ENCODE data around the gene COX6B2.

Gene COX6B2

GRCh38 chr19:55400281-55401087, 46.0 kb upstream of the COX6B2 start:
- no peak for DNase-seq
- H3K9ac ChIP-seq (ENCODE audit: low read length) = no peak overlapping the region
- peaks cover 38% of the 10 kb centered on the region for H3F3A ChIP-seq (ENCODE audit: insufficient read depth, low read length)
- H3K9me3 ChIP-seq (replicated peaks; ENCODE audit: insufficient read depth, low read length) = no peaks in the 10 kb centered on the region
- H4K20me1 ChIP-seq (ENCODE audit: insufficient read depth, low read length) = peaks cover 9% of the 10 kb centered on the region
- H3K79me2 ChIP-seq (ENCODE audit: low read length) = peaks cover 26% of the 10 kb centered on the region
- no peak for TF ChIP-seq CTCF (IDR thresholded peaks at IDR 0.05; ENCODE audit: low read length)
- TF ChIP-seq EZH2 (optimal IDR thresholded peaks at IDR 0.05; ENCODE audit: low read depth, low read length) = no peak
- TF ChIP-seq EZH2phosphoT487 (IDR thresholded peaks at IDR 0.05; ENCODE audit: low read length) = no peak
- H3K27ac ChIP-seq (ENCODE audit: low read length) = no peak overlapping the region
- H3K4me1 ChIP-seq (ENCODE audit: low read length) = peaks cover 2% of the 10 kb centered on the region; the same call in 1 of the 2 replicates
- H3K4me3 ChIP-seq (ENCODE audit: low read length) = no peak overlapping the region
- no peak overlapping the region for H2AFZ ChIP-seq (ENCODE audit: low read length)
- no peak overlapping the region for H3K4me2 ChIP-seq (ENCODE audit: low read depth, low read length)
- no peaks in the 10 kb centered on the region for H3K27me3 ChIP-seq (replicated peaks; ENCODE audit: insufficient read depth, low read length)
- H3K9me2 ChIP-seq (replicated peaks; ENCODE audit: insufficient read depth, low read length) = no peaks in the 10 kb centered on the region
- peaks cover 19% of the 10 kb centered on the region for H3K36me3 ChIP-seq (replicated peaks; ENCODE audit: insufficient read depth, low read length)

- Histone ChIP-seq H3K79me2 (ENCODE audit: low read length) (peaks cover 11% of the 10 kb centered on the region), H3K4me2 (ENCODE audit: low read depth, low read length) (no peak overlapping the region), H4K20me1 (ENCODE audit: insufficient read depth, low read length) (0 out of 2 replicates have a peak, but pooled peaks cover 8% of the 10 kb centered on the region), H3K4me3 (ENCODE audit: low read length) (no peak overlapping the region), H3K36me3 (replicated peaks; ENCODE audit: insufficient read depth, low read length) (peaks cover 11% of the 10 kb centered on the region; the same call in 1 of the 2 replicates), H3K9ac (ENCODE audit: low read length) (no peak overlapping the region), H2AFZ (ENCODE audit: low read length) (no peak overlapping the region), H3F3A (ENCODE audit: insufficient read depth, low read length) (peaks cover 31% of the 10 kb centered on the region), H3K27ac (ENCODE audit: low read length) (no peak overlapping the region), H3K4me1 (ENCODE audit: low read length) (no peaks in the 10 kb centered on the region), H3K27me3 (replicated peaks; ENCODE audit: insufficient read depth, low read length) (no peaks in the 10 kb centered on the region), H3K9me2 (replicated peaks; ENCODE audit: insufficient read depth, low read length) (no peaks in the 10 kb centered on the region), H3K9me3 (replicated peaks; ENCODE audit: insufficient read depth, low read length) (no peaks in the 10 kb centered on the region)
- no peak for DNase-seq
- no peak for TF ChIP-seq CTCF (IDR thresholded peaks at IDR 0.05; ENCODE audit: low read length)
- no peak for TF ChIP-seq EZH2 (optimal IDR thresholded peaks at IDR 0.05; ENCODE audit: low read depth, low read length)
- no peak for TF ChIP-seq EZH2phosphoT487 (IDR thresholded peaks at IDR 0.05; ENCODE audit: low read length)
Measured at GRCh38 chr19:55398200-55398925, 43.8 kb upstream of the COX6B2 start.

- no peak overlapping the region for H3K4me3 ChIP-seq (ENCODE audit: low read length)
- no peak overlapping the region for H3K4me2 ChIP-seq (ENCODE audit: low read depth, low read length)
- H2AFZ ChIP-seq (ENCODE audit: low read length) = no peak overlapping the region
- peaks cover 6% of the 10 kb centered on the region; the same call in 1 of the 2 replicates for H3K36me3 ChIP-seq (replicated peaks; ENCODE audit: insufficient read depth, low read length)
- no peaks in the 10 kb centered on the region for H3K9me3 ChIP-seq (replicated peaks; ENCODE audit: insufficient read depth, low read length)
- H3K27ac ChIP-seq (ENCODE audit: low read length) = no peak overlapping the region
- peaks cover 15% of the 10 kb centered on the region for H3K79me2 ChIP-seq (ENCODE audit: low read length)
- DNase-seq = no peak
- H3K9ac ChIP-seq (ENCODE audit: low read length) = no peak overlapping the region
- H3K4me1 ChIP-seq (ENCODE audit: low read length) = no peaks in the 10 kb centered on the region
- TF ChIP-seq EZH2 (optimal IDR thresholded peaks at IDR 0.05; ENCODE audit: low read depth, low read length) (no peak), EZH2phosphoT487 (IDR thresholded peaks at IDR 0.05; ENCODE audit: low read length) (no peak), CTCF (IDR thresholded peaks at IDR 0.05; ENCODE audit: low read length) (no peak)
- H3K27me3 ChIP-seq (replicated peaks; ENCODE audit: insufficient read depth, low read length) = no peaks in the 10 kb centered on the region
- H3F3A ChIP-seq (ENCODE audit: insufficient read depth, low read length) = peaks cover 40% of the 10 kb centered on the region
- peaks cover 21% of the 10 kb centered on the region for H4K20me1 ChIP-seq (ENCODE audit: insufficient read depth, low read length)
- H3K9me2 ChIP-seq (replicated peaks; ENCODE audit: insufficient read depth, low read length) = no peaks in the 10 kb centered on the region
Measured at GRCh38 chr19:55392820-55393761, 38.6 kb upstream of the COX6B2 start.

Data from MM.1S (cell line).